Gastrocnemius medialis (tissue), 4 donors: Measurements from ENCODE around the gene CHRNA4.

Source experiments
- CTCF ChIP-seq, 5 experiments: fragments of 450-650 bp in 3 of 5; fragments of 200-600 bp in 2 of 5; sonication (generic) in 2 of 5; IDR thresholded peaks in 4 of 5; conservative IDR thresholded peaks in 1 of 5; 1 replicate in 4 of 5; 2 replicates in 1 of 5; pipeline ENCODE4 v1.5.1; 2016 to 2019; ENCODE audit warnings: antibody characterized with exemption in 5 of 5, mild to moderate bottlenecking in 3 of 5, moderate library complexity in 3 of 5
- POLR2A ChIP-seq, 2 donors: fragments of 450-650 bp; IDR thresholded peaks; one replicate each; pipeline ENCODE4 v1.6.1; 2017; ENCODE audit warnings: antibody characterized with exemption in 2 of 2, mild to moderate bottlenecking in 2 of 2, moderate library complexity in 2 of 2

- TF ChIP-seq POLR2A (IDR thresholded peaks at IDR 0.05) (no peak), CTCF (IDR thresholded peaks at IDR 0.05 in 4 of 5, conservative IDR thresholded peaks at IDR 0.05 in 1 of 5) (no peak)
These were observed 41.7 kb downstream of the CHRNA4 start for GRCh38 chr20:63319164-63320040.
